Measurements from ENCODE around the gene ZNF107. TPM values are rescaled to one million over a fixed set of nuclear protein-coding genes. Genes with fewer than 3 reads are reported as not detected.

ZNF107 gene
- total RNA-seq, 1 experiment from 2014 or later: 24.7 TPM

- no peak overlapping the region for H3K56ac ChIP-seq (ENCODE audit: insufficient read length, low read depth, low read length)
- H2BK20ac ChIP-seq (ENCODE audit: low read depth, low read length, poor library complexity, severe bottlenecking): no peak overlapping the region
- no peak overlapping the region for H2AK5ac ChIP-seq (ENCODE audit: insufficient read length, low read length)
- no peak overlapping the region for H4K8ac ChIP-seq (replicated peaks; ENCODE audit: insufficient read length, low read depth, low read length)
- H4K5ac ChIP-seq (ENCODE audit: insufficient read length, low read depth, low read length): no peak overlapping the region
- no peak for TF ChIP-seq CTCF (conservative IDR thresholded peaks at IDR 0.05)
- Mint-ChIP-seq H3K27me3 (ENCODE audit: low read depth) (no peaks in the 10 kb centered on the region), H3K4me3 (no peak overlapping the region), H3K4me1 (no peaks in the 10 kb centered on the region), H3K9me3 (peaks cover 3 to 64% of the 10 kb centered on the region in 2 experiments; a peak in 4 of 5 replicates), H3K27ac (no peak overlapping the region), H3K36me3 (ENCODE audit: insufficient read depth in 1 of 3, low read depth in 3 of 3) (peaks cover 25 to 41% (median 28%) of the 10 kb centered on the region in 3 experiments)
- H3K4ac ChIP-seq (ENCODE audit: low read depth, low read length): no peak overlapping the region
- no peak overlapping the region for H3K27ac ChIP-seq (ENCODE audit: insufficient read length, low read depth, low read length)
- H3K4me1 ChIP-seq (ENCODE audit: insufficient read depth, low read length): no peaks in the 10 kb centered on the region
- peaks cover 2% of the 10 kb centered on the region; the same call in 1 of the 2 replicates for H3K79me2 ChIP-seq (ENCODE audit: insufficient read depth, low read length)
- no CpG with 5 or more reads among the region's 2 CpGs for WGBS (ENCODE audit: extremely low coverage, insufficient read length, low lambda C conversion rate)
- H2BK5ac ChIP-seq (ENCODE audit: insufficient read length, low read length): no peak overlapping the region
- H4K91ac ChIP-seq (ENCODE audit: insufficient read length, low read depth, low read length): no peak overlapping the region
- no peak for DNase-seq
- no peak overlapping the region for H3T11ph ChIP-seq (ENCODE audit: low read length)
- no peak overlapping the region for H3K18ac ChIP-seq (ENCODE audit: insufficient read length, low read depth, low read length)
- no peaks in the 10 kb centered on the region for H3K9me3 ChIP-seq (ENCODE audit: control insufficient read depth, low read depth, low read length)
- H4K20me1 ChIP-seq (ENCODE audit: control insufficient read depth, insufficient read depth, insufficient read length): no peaks in the 10 kb centered on the region
- H2BK120ac ChIP-seq (ENCODE audit: low read depth, low read length, poor library complexity, severe bottlenecking): no peak overlapping the region
- H2AFZ ChIP-seq (ENCODE audit: low read length): no peak overlapping the region
- H3K14ac ChIP-seq (ENCODE audit: insufficient read depth, low read length): no peak overlapping the region
- H3K23me2 ChIP-seq (ENCODE audit: insufficient read length, low read depth, low read length, poor library complexity, severe bottlenecking): no peaks in the 10 kb centered on the region
- H3K79me1 ChIP-seq (ENCODE audit: insufficient read depth, low read depth, low read length, poor library complexity, severe bottlenecking): peaks cover 9% of the 10 kb centered on the region
- no peak overlapping the region for H2BK15ac ChIP-seq (ENCODE audit: low read depth, low read length)
- no peak overlapping the region for H3K4me2 ChIP-seq (ENCODE audit: insufficient read depth, insufficient read length, low read length)
- no peaks in the 10 kb centered on the region for H3K27me3 ChIP-seq (ENCODE audit: insufficient read depth, low read length)
- H3K9ac ChIP-seq (ENCODE audit: extremely low read depth, insufficient read length, low read length): no peak overlapping the region
- H2BK12ac ChIP-seq (ENCODE audit: insufficient read length, low read depth, low read length): no peak overlapping the region
- no peak overlapping the region for H3K23ac ChIP-seq (ENCODE audit: insufficient read length, low read depth, low read length)
Measured at GRCh38 chr7:64688988-64689387, 23.1 kb downstream of the ZNF107 start.

Measured in H9 (cell line).